Muscle layer of duodenum (tissue), 2 donors: ENCODE results near the gene SLC25A33.
"Not testable (repeated sequence)": the region's sequence is repeated elsewhere in the genome, so short reads cannot be mapped to it uniquely, and the experiment has no call there.

Experiments used
- H3K27ac ChIP-seq: one replicate; pipeline ENCODE4 v1.7.0; 2013; ENCODE audit warnings: mild to moderate bottlenecking, low read length
- H3K27me3 ChIP-seq: one replicate; pipeline ENCODE4 v1.7.0; 2013; ENCODE audit warnings: low read depth, mild to moderate bottlenecking, control low read depth, low read length
- H3K36me3 ChIP-seq, 2 donors: one replicate each; pipeline ENCODE4 v1.7.0; 2013; ENCODE audit warnings: low read length in 2 of 2, control low read depth in 1 of 2, mild to moderate bottlenecking in 1 of 2; ENCODE audit not compliant: insufficient read depth in 2 of 2, control insufficient read depth in 1 of 2
- H3K4me1 ChIP-seq, 2 donors: one replicate each; pipeline ENCODE4 v1.7.0; 2013; ENCODE audit warnings: low read length in 2 of 2, mild to moderate bottlenecking in 2 of 2, control low read depth in 1 of 2, moderate library complexity in 1 of 2; ENCODE audit not compliant: insufficient read depth in 2 of 2, control insufficient read depth in 1 of 2
- H3K4me3 ChIP-seq, 2 donors: one replicate each; pipeline ENCODE4 v1.7.0; 2013; ENCODE audit warnings: low read length in 2 of 2, low read depth in 1 of 2, mild to moderate bottlenecking in 1 of 2
- H3K9me3 ChIP-seq, 2 donors: one replicate each; pipeline ENCODE4 v1.7.0; 2013; ENCODE audit warnings: low read length in 2 of 2, control low read depth in 1 of 2, mild to moderate bottlenecking in 1 of 2; ENCODE audit not compliant: control insufficient read depth in 1 of 2
- donor health status: healthy.

The SLC25A33 gene

DNA sequence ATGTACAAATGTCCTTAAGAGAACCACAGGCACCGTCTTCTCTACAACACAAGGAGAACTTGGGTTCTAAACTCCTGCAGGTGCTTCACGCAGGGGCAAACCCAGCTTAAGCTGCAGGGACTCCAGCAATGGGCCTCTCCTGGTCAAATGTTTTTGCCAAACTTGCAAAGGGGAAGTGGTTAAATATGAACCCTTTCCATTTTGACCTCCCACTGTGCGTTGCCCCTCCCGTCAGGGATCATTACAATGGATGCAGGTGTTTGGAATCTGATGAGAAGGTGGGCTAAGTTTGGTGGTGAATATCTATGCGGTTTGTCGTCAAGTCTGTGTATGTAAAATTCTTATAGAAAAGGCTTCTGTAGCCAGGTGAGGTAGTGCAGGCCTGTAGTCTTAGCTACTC is 29.1 kb upstream of the SLC25A33 start:
- no peaks in the 10 kb centered on the region for H3K9me3 ChIP-seq
- H3K4me3 ChIP-seq = no peak overlapping the region
- H3K36me3 ChIP-seq = no peaks in the 10 kb centered on the region
- no peak overlapping the region for H3K27ac ChIP-seq
- no peaks in the 10 kb centered on the region for H3K27me3 ChIP-seq
- no peaks in the 10 kb centered on the region for H3K4me1 ChIP-seq

DNA sequence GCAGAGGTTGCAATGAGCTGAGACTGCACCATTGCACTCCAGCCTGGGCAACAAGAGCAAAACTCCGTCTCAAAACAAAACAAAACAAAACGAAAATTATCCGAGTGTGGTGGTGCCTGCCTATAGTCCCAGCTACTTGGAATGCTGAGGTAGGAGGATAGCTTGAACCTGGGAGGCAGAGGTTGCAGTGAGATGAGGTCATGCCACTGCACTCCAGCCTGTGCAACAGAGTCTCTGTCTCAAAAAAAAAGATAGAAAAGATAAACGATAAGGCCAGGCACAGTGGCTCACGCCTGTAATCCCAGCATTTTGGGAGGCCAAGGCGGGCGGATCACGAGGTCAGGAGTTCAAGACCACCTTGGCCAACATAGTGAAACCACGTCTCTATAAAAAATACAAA is 23.7 kb upstream of the SLC25A33 start:
- H3K27ac ChIP-seq, H3K27me3 ChIP-seq, H3K9me3 ChIP-seq, H3K4me1 ChIP-seq, H3K36me3 ChIP-seq, H3K4me3 ChIP-seq: not testable (repeated sequence)

DNA sequence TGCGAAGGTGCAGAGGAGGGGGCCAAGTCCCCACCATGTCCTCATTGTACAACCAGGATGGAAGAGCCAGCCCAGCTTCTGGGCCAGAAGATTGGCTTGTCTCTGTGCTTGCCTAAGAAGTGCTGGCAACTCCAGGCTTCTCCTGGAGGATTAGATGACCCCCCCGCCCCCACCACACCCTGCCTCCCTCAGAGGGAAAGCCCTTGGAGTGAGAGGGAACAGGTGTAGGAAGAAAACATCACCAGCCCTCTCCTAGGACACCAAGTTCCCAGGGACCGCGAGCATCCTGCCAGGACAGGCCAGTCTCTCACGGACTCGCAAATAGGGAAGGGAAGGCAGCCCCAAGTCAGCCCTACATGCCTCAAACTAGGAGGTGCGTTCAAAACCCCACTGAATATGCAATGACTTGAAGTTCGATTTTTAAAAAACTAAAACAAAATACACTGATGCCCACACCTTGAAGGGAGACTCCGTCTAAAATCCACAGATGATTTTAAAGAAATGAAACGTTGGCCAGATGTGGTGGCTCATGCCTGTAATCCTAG is 20.7 kb upstream of the SLC25A33 start:
- H3K4me1 ChIP-seq = no peaks in the 10 kb centered on the region
- H3K9me3 ChIP-seq = no peaks in the 10 kb centered on the region
- no peak overlapping the region for H3K27ac ChIP-seq
- H3K36me3 ChIP-seq = no peaks in the 10 kb centered on the region
- H3K27me3 ChIP-seq = no peaks in the 10 kb centered on the region
- no peak overlapping the region for H3K4me3 ChIP-seq

DNA sequence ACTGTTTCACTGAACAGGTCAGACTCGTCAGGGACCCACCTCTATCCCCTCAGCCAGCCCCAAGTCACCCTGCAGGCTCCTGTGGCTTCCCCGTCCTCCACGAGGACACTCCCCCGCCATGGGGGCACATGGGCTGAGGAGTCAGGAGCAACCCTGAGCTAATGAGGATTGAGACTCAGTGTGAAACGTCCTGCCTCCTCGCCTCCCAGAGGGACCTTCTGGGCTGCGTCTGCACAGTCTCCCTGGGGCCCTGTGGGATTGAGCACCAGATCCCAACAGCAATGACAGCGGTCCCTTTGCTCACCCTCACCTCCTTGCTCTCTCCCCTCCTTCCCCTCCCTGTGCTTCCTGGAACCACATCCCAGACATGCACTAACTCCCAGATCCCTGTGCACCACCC is 18.9 kb upstream of the SLC25A33 start:
- Histone ChIP-seq H3K4me3 (no peak overlapping the region), H3K4me1 (no peaks in the 10 kb centered on the region), H3K36me3 (no peaks in the 10 kb centered on the region), H3K27ac (no peak overlapping the region), H3K9me3 (no peaks in the 10 kb centered on the region), H3K27me3 (no peaks in the 10 kb centered on the region)

DNA sequence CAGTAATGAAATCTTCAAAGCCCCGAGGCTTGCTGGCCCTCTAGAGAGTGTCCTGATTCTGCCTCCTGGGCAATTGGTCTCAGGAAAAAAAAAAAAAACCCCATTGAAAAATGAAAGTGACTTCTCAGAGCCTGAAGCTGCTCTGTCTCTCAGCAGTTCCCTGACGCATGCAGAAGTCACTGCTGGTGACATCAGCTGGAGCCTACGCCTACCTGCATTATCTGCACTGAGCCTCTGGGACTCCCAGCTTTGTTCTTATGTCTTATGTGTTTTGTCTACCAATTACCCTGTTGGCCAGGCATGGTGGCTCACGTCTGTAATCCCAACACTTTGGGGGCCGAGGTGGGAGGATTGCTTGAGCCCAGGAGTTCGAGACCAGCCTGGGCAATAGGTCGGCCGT is 10.1 kb upstream of the SLC25A33 start:
- Histone ChIP-seq H3K36me3 (no peaks in the 10 kb centered on the region), H3K4me1 (peaks cover 0 to 4% of the 10 kb centered on the region in 2 donors), H3K9me3 (no peaks in the 10 kb centered on the region), H3K27ac (no peak overlapping the region), H3K4me3 (no peak overlapping the region), H3K27me3 (no peaks in the 10 kb centered on the region)

DNA sequence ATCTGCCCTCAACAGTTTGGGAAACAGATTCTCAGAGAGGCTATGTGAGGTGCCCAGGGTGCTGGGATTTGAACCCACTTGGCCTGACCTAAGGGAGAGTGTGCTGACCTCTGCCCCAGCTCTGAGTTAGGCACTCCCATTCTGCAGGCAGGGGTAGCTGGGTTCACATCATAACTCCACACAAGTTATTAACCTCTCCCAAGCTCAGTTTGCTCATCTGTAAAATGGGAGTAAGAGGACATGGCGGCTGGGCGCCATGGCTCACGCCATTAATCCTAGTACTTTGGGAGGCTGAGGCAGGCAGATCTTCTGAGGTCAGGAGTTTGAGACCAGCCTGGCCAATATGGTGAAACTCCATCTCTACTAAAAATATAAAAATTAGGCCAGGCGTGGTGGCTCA is 8.9 kb upstream of the SLC25A33 start:
- Histone ChIP-seq H3K4me1 (peaks cover 0 to 4% of the 10 kb centered on the region in 2 donors), H3K9me3 (no peaks in the 10 kb centered on the region), H3K27ac (no peak overlapping the region)

DNA sequence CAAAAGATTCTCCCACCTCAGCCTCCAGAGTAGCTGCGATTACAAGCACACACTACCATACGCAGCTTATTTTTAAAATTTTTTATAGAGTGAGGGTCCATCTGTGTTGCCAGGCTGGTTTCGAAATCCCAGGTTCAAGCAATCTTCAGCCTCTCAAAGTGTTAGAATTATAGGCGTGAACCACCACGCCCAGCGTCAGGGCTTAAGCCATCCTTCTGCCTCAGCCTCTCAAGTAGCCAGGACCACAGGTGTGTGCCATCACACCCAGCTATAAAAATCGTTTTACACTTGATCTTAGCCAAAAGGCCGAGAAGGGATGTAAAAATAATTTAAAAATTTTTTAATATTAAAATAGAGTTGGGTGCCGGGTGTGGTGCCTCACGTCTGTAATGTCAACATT is 4.3 kb upstream of the SLC25A33 start:
- H3K9me3 ChIP-seq = no peaks in the 10 kb centered on the region
- H3K4me3 ChIP-seq = no peak overlapping the region
- H3K4me1 ChIP-seq = peaks cover 0 to 4% of the 10 kb centered on the region in 2 donors
- H3K27ac ChIP-seq = no peak overlapping the region
- no peaks in the 10 kb centered on the region for H3K27me3 ChIP-seq
- no peaks in the 10 kb centered on the region for H3K36me3 ChIP-seq

More for the DNA sequence above, 8.9 kb upstream of the SLC25A33 start:
- Histone ChIP-seq H3K27me3 (no peaks in the 10 kb centered on the region), H3K4me3 (no peak overlapping the region), H3K36me3 (no peaks in the 10 kb centered on the region)

DNA sequence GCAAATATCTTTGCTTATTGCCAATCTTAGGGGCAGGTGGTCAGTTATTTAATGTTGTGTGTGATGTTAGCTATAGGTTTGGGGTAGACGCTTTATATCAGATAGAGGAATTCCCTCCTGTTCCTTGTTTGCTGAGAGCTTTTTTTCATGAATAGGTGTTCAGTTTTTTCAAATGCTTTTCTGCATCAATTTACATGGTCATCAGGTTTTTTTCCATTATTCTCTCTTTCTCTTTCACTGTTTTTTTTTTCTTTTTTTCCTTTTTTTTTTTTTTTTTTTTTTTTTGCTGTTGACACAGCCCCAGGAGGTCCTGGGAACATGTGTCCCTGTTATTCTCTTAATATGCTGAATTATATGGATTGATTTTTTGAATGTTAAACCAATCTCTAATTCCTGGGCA is 3.0 kb upstream of the SLC25A33 start:
- peaks cover 5 to 6% of the 10 kb centered on the region in 2 donors for H3K4me1 ChIP-seq
- H3K4me3 ChIP-seq = no peak overlapping the region
- no peaks in the 10 kb centered on the region for H3K9me3 ChIP-seq
- no peaks in the 10 kb centered on the region for H3K36me3 ChIP-seq
- H3K27me3 ChIP-seq = no peaks in the 10 kb centered on the region
- H3K27ac ChIP-seq = no peak overlapping the region

DNA sequence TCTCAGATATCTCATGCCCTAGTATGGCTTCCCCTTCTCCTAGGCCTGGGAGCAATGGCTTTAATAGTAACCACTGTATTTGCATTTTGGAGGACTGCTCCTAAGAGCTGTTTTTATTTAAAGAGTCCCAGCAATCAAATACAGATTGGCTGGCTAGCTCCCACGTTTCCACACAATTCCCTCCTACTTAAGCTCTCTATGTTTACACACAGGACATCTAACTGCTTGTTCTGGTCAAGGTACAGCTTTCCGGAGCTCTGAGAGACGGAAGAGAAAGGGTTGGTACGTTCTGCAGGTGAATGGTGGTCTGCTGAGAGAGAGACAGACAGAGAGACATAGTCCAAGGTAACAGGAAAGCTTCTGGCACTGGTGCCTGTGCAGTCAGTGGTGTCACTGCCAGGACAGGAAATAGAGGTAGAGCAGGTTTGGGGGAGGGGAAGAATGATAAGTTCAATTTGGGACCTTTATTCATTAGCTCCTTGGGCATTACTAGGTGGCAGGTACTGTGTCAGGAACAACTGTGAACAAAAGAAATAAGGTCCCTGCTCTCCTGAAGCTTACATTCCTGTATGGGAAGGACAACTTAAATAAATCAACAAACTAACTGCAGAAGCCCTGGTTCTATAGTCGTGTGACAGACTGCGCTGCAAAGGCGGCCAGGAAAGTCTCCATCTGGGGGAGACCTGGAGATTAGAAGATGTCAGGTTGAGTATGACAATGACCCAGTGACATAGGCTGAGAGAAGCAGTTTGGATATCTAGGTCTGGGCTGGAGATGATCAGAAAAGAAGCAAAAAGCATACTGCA is 1.2 kb upstream of the SLC25A33 start:
- Histone ChIP-seq H3K4me1 (peaks cover 12 to 15% of the 10 kb centered on the region in 2 donors), H3K36me3 (no peaks in the 10 kb centered on the region), H3K9me3 (no peaks in the 10 kb centered on the region), H3K27me3 (no peaks in the 10 kb centered on the region), H3K27ac (peak overlapping the region; percentile 4), H3K4me3 (no peak overlapping the region)

DNA sequence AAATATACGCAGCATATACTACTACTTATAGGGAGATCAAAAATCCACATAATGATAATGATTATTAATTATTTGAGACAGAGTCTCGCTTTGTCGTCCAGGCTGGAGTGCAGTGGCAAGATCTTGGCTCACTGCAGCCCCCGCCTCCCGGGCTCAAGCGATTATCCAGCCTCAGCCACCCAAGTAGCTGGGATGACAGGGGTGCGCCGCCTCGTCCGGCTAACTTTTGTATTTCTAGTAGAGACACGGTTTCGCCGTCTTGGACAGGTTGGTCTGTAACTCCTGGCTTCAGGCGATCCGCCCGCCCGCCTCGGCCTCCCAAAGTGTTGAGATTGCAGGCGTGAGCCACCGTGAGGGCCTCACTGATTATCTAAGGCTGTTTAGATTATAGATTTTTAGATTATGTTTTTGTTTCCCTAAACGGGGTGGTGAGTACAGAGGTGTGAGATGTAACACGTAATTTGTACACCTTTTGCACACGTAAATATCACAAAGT is 548 bp upstream of the SLC25A33 start:
- H3K9me3 ChIP-seq = no peaks in the 10 kb centered on the region
- H3K27ac ChIP-seq = no peak overlapping the region
- no peaks in the 10 kb centered on the region for H3K36me3 ChIP-seq
- no peak overlapping the region for H3K4me3 ChIP-seq
- H3K27me3 ChIP-seq = no peaks in the 10 kb centered on the region
- H3K4me1 ChIP-seq = peaks cover 12 to 15% of the 10 kb centered on the region in 2 donors

DNA sequence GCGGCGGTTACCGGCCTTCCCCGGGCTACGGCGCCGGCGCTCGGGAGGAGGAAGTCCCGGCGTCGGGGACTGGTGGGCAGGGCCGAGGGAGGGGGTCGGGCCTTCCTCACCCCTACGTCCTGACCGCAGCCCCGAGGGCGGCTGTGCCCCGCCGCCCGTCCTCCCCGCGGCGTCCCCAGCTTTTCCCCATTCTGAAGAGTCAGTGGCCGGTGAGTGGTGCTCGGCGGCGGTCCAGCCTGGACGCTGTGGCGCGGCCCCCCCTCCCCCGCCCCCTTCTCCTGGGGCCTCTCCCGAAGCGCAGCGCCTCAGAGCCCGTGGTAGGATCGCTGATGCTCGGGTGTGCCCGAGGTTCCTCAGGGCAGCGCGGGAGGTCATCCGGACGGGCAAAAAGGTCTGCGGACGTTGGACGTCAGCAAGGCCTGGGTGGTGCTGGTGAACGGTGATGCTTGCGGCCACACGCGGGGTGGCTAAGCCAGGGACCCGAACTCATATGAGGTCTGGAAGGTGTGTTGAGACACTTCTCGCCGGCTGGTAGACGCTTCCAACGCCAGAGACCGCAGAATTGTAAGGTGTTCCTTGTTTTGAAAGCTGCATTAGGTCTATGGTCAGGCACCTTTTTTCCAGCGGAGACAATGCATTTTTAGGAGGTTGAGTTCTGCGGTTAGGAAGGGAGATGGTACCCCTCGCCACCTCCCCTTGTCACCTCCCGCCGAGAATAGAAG is 725 bp downstream of the SLC25A33 start:
- H3K36me3 ChIP-seq = no peaks in the 10 kb centered on the region
- peaks cover 12 to 15% of the 10 kb centered on the region in 2 donors for H3K4me1 ChIP-seq
- peak overlapping the region; percentile 63 to 74 for H3K4me3 ChIP-seq
- H3K27me3 ChIP-seq = no peaks in the 10 kb centered on the region
- peak overlapping the region; percentile 72 for H3K27ac ChIP-seq
- H3K9me3 ChIP-seq = no peaks in the 10 kb centered on the region
